ENCODE data around the gene ACTR6.

ACTR6 gene

GRCh38 chr12:100238801-100239200 lies 38.2 kb downstream of the ACTR6 start:
- Histone ChIP-seq H3K36me3 (ENCODE audit: low read depth) (no peaks in the 10 kb centered on the region), H3K4me1 (ENCODE audit: insufficient read depth, poor library complexity, severe bottlenecking) (no peaks in the 10 kb centered on the region), H3K27me3 (ENCODE audit: insufficient read depth, poor library complexity, severe bottlenecking) (no peaks in the 10 kb centered on the region), H3K9me3 (ENCODE audit: severe bottlenecking) (no peaks in the 10 kb centered on the region), H3K27ac (ENCODE audit: poor library complexity, severe bottlenecking) (no peak overlapping the region), H3K4me3 (ENCODE audit: severe bottlenecking) (no peak overlapping the region)
- DNase-seq (ENCODE audit: low spot score): no peak
- TF ChIP-seq, protein P1, sequence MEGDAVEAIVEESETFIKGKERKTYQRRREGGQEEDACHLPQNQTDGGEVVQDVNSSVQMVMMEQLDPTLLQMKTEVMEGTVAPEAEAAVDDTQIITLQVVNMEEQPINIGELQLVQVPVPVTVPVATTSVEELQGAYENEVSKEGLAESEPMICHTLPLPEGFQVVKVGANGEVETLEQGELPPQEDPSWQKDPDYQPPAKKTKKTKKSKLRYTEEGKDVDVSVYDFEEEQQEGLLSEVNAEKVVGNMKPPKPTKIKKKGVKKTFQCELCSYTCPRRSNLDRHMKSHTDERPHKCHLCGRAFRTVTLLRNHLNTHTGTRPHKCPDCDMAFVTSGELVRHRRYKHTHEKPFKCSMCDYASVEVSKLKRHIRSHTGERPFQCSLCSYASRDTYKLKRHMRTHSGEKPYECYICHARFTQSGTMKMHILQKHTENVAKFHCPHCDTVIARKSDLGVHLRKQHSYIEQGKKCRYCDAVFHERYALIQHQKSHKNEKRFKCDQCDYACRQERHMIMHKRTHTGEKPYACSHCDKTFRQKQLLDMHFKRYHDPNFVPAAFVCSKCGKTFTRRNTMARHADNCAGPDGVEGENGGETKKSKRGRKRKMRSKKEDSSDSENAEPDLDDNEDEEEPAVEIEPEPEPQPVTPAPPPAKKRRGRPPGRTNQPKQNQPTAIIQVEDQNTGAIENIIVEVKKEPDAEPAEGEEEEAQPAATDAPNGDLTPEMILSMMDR (IDR thresholded peaks at IDR 0.05; ENCODE audit: poor library complexity, severe bottlenecking): no peak
- ATAC-seq (ENCODE audit: low read depth): no peak

DNA sequence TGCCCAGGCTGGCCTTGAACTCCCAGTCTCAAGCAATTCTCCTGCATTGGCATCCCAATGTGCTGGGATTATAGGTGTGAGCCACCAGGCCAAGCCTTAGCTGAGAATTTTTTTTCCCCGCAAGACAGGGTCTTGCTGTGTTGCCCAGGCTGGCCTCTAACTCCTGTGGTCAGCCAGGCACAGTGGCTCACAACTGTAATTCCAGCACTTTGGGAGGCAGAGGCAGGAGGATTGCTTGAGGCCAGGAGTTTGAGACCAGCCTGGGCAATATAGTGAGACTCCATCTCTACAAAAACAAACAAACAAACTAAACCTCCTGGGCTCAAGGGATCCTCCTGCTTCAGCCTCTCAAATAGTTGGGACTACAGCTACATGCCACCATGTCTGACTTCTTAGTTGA lies 39.0 kb downstream of the ACTR6 start:
- Histone ChIP-seq H3K9me3 (ENCODE audit: severe bottlenecking) (no peaks in the 10 kb centered on the region), H3K27ac (ENCODE audit: poor library complexity, severe bottlenecking) (no peak overlapping the region), H3K4me1 (ENCODE audit: insufficient read depth, poor library complexity, severe bottlenecking) (no peaks in the 10 kb centered on the region), H3K36me3 (ENCODE audit: low read depth) (no peaks in the 10 kb centered on the region), H3K4me3 (ENCODE audit: severe bottlenecking) (no peak overlapping the region), H3K27me3 (ENCODE audit: insufficient read depth, poor library complexity, severe bottlenecking) (no peaks in the 10 kb centered on the region)
- ATAC-seq (ENCODE audit: low read depth) (no peak), DNase-seq (ENCODE audit: low spot score) (no peak)
- TF ChIP-seq, protein P1 (IDR thresholded peaks at IDR 0.05; ENCODE audit: poor library complexity, severe bottlenecking): no peak

DNA sequence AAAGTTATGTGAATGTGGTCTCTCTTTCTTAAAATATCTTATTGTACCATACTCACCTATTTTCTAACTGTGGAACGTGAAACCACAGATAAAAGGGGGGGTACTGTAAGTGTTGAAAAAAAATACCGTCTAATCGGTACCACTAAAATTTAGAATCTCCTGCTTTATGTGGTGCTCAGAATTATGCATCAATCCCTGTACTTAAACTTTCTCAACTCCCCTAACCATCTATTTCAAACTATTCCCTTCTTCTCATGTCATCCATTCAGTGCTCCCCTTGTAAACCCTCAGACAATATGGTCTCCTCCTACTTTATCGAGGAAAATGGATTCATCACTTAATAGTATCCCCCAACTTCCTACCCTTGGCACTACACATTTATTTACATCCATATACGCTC lies 42.5 kb downstream of the ACTR6 start:
- Histone ChIP-seq H3K27ac (ENCODE audit: poor library complexity, severe bottlenecking) (no peak overlapping the region), H3K4me1 (ENCODE audit: insufficient read depth, poor library complexity, severe bottlenecking) (no peaks in the 10 kb centered on the region), H3K9me3 (ENCODE audit: severe bottlenecking) (no peaks in the 10 kb centered on the region), H3K36me3 (ENCODE audit: low read depth) (no peaks in the 10 kb centered on the region), H3K27me3 (ENCODE audit: insufficient read depth, poor library complexity, severe bottlenecking) (no peaks in the 10 kb centered on the region), H3K4me3 (ENCODE audit: severe bottlenecking) (no peak overlapping the region)
- DNase-seq (ENCODE audit: low spot score) (no peak), ATAC-seq (ENCODE audit: low read depth) (no peak)
- TF ChIP-seq, protein P1 (IDR thresholded peaks at IDR 0.05; ENCODE audit: poor library complexity, severe bottlenecking): no peak

DNA sequence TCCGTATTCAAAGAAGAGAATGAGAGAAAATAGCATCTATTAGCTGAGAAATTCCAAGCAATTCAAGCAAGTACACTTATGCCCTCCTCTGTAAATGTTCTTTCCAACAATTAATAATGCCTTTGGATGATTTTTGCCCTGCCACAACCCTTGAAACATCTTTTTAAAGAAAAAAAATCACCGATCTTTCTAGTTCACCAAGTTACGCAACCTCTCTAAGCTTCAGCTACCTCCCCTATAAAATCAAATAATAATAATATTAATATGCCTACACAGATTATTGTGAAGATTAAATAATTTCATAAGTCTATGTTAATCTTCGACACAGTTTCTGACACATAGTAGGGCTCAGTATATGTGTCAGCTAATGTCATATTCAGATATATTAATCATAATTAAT lies 47.1 kb downstream of the ACTR6 start:
- TF ChIP-seq, protein P1 (IDR thresholded peaks at IDR 0.05; ENCODE audit: poor library complexity, severe bottlenecking): no peak
- ATAC-seq (ENCODE audit: low read depth): no peak
- Histone ChIP-seq H3K27me3 (ENCODE audit: insufficient read depth, poor library complexity, severe bottlenecking) (no peaks in the 10 kb centered on the region), H3K36me3 (ENCODE audit: low read depth) (no peaks in the 10 kb centered on the region), H3K27ac (ENCODE audit: poor library complexity, severe bottlenecking) (no peak overlapping the region), H3K4me1 (ENCODE audit: insufficient read depth, poor library complexity, severe bottlenecking) (no peaks in the 10 kb centered on the region), H3K4me3 (ENCODE audit: severe bottlenecking) (no peak overlapping the region), H3K9me3 (ENCODE audit: severe bottlenecking) (no peaks in the 10 kb centered on the region)
- no peak for DNase-seq (ENCODE audit: low spot score)

GRCh38 chr12:100248886-100249285 lies 48.3 kb downstream of the ACTR6 start:
- Histone ChIP-seq H3K27ac (ENCODE audit: poor library complexity, severe bottlenecking) (no peak overlapping the region), H3K4me3 (ENCODE audit: severe bottlenecking) (no peak overlapping the region), H3K36me3 (ENCODE audit: low read depth) (no peaks in the 10 kb centered on the region), H3K9me3 (ENCODE audit: severe bottlenecking) (no peaks in the 10 kb centered on the region), H3K27me3 (ENCODE audit: insufficient read depth, poor library complexity, severe bottlenecking) (no peaks in the 10 kb centered on the region), H3K4me1 (ENCODE audit: insufficient read depth, poor library complexity, severe bottlenecking) (no peaks in the 10 kb centered on the region)
- DNase-seq (ENCODE audit: low spot score): no peak
- TF ChIP-seq, protein P1 (IDR thresholded peaks at IDR 0.05; ENCODE audit: poor library complexity, severe bottlenecking): no peak
- 0 out of 3 replicates have a peak, but pooled peaks have one; percentile 27 for ATAC-seq (ENCODE audit: low read depth)

All from RWPE2 (cell line).